CMK (cell line): ENCODE data around the gene RAD1.

Experiments
- DNase-seq: peaks from one replicate; pipeline ENCODE4 v3.0.0-alpha.2; 2010; ENCODE audit warnings: low read depth

The RAD1 gene

GRCh38 chr5:34863946-34864345 lies 51.4 kb downstream of the RAD1 start:
- DNase-seq: no peak

- DNase-seq: no peak
These were observed 56.1 kb downstream of the RAD1 start for GRCh38 chr5:34859253-34859652.

GRCh38 chr5:34858790-34859189 lies 56.5 kb downstream of the RAD1 start:
- DNase-seq: no peak

DNA sequence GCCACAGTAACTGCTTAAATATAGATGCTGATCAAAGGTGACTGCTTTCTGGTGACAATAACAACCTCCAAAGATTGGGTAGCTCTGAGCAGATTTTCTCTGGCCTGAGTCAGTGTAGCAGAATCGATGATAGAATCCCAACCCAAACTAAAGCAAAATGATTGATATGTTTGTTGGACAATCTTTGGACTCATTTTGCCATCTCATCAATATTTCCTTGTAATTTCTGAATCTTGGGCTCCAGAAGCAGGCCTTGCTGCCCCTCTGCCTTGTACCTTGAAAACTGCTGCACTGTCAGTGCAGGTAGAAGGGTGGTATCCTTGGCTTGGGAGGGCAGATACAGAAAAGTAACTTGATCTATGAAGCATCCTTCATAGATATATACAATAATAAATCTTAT lies 57.4 kb downstream of the RAD1 start:
- no peak for DNase-seq

DNA sequence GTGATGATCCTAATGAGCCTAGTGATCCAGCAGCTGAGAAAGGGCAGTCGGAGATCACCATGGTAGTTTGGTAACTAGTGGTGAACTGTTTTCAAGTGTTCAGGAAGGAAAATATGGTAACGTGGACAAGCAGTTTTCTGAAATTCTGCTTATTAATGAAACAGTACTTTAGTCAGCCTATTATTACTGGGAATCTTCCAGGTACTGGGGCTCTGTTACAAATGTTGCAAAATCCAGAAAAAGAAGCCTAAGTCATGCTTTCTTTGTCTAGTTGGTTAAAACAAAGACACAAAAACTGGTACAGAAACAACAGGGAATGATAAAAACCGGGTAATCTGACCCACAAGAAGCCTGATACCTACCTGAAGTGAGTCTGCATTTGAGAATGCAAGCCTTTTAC lies 58.1 kb downstream of the RAD1 start:
- no peak for DNase-seq
